Breast epithelium (tissue), 3 donors: ENCODE results near the gene NTNG1.

ENCODE experiments used
- POLR2A ChIP-seq: fragments of 450-650 bp; IDR thresholded peaks from one replicate; pipeline ENCODE4 v1.6.1; 2016; ENCODE audit warnings: antibody characterized with exemption, mild to moderate bottlenecking, moderate library complexity
- POLR2AphosphoS5 ChIP-seq, 3 donors: sonication (generic); formaldehyde crosslinking; IDR thresholded peaks; one replicate each; pipeline ENCODE4 v1.6.1; 2017; ENCODE audit warnings: antibody characterized with exemption in 3 of 3
- TF ChIP-seq, protein P1 (sequence below), 3 donors: fragments of 450-650 bp; IDR thresholded peaks; one replicate each; pipeline ENCODE4 v1.5.1; 2016 to 2017; ENCODE audit warnings: antibody characterized with exemption in 3 of 3, mild to moderate bottlenecking in 3 of 3, moderate library complexity in 3 of 3

DNA sequence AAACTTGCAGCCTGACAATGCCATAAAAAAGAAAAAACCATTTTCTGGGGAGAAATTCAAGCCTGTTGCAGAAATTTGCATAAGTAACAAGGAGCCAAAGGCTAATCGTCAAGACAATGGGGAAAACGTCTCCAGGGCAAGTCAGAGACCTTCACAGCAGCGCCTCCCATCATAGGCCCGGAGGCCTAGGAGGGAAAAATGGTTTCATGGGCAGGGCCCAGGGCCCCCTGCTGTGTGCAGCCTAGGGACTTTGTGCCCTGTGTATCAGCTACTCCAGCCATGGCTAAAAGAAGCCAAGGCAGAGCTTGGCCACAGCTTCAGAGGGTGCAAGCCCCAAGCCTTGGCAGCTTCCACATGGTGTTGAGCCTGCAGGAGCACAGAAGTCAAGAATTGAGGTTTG, 369.5 kb downstream of the NTNG1 start:
- TF ChIP-seq, protein P1, sequence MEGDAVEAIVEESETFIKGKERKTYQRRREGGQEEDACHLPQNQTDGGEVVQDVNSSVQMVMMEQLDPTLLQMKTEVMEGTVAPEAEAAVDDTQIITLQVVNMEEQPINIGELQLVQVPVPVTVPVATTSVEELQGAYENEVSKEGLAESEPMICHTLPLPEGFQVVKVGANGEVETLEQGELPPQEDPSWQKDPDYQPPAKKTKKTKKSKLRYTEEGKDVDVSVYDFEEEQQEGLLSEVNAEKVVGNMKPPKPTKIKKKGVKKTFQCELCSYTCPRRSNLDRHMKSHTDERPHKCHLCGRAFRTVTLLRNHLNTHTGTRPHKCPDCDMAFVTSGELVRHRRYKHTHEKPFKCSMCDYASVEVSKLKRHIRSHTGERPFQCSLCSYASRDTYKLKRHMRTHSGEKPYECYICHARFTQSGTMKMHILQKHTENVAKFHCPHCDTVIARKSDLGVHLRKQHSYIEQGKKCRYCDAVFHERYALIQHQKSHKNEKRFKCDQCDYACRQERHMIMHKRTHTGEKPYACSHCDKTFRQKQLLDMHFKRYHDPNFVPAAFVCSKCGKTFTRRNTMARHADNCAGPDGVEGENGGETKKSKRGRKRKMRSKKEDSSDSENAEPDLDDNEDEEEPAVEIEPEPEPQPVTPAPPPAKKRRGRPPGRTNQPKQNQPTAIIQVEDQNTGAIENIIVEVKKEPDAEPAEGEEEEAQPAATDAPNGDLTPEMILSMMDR (IDR thresholded peaks at IDR 0.05) = no peak
- TF ChIP-seq POLR2A (no peak), POLR2AphosphoS5 (IDR thresholded peaks at IDR 0.05) (no peak)
